K562 (cell line): Measurements from ENCODE around the gene PDRG1. TPM values are rescaled to one million over a fixed set of nuclear protein-coding genes. Genes with fewer than 3 reads are reported as not detected.

Experiments used
- ATAC-seq: fragments of 200-7000 bp; cut with Tn5 transposase; 3 replicates; pipeline ENCODE4 v1.9.1; 2020; ENCODE audit warnings: moderate library complexity
- BruUV-seq: library from RNA; stranded (reverse); fragments of 400-500 nt; replicated peaks from 2 replicates; lab custom pipeline; 2021; lab: Mats Ljungman, UMichigan
- CTCF ChIA-PET: fragments of 300-600 bp; formaldehyde crosslinking; extraction: SDS; loops from one replicate; lab custom pipeline; 2021; ENCODE audit warnings: low intra/inter-chr PET ratio; lab: Yijun Ruan, JAX
- POLR2A ChIA-PET: fragments of 300-600, 350-650 bp; sonication (Branson Sonifier 250); formaldehyde crosslinking; extraction: SDS; loops from one replicate; lab custom pipeline; 2021; ENCODE audit warnings: antibody characterized with exemption, inconsistent platforms; lab: Yijun Ruan, JAX
- DNase-seq, 4 experiments: peaks; one replicate each; pipeline versions ENCODE4 v3.0.0 to v3.0.0-alpha.2; 2011 to 2018; ENCODE audit warnings: low spot score in 3 of 4, mixed read lengths in 3 of 4; ENCODE audit errors: extremely low read depth in 1 of 4
- FAIRE-seq: peaks from 2 replicates; lab custom pipeline; 2011; peaks lifted over from hg19 to GRCh38; lab: Jason Lieb, UNC
- H2AFZ ChIP-seq: 2 replicates; pipeline ENCODE4 v1.6.0; 2011; ENCODE audit warnings: low read depth, low read length, control low read depth, inconsistent platforms
- H3K27ac ChIP-seq: fragments of 200-600 bp; 3 replicates; pipeline ENCODE4 v1.8.0; 2011; ENCODE audit warnings: low read depth, mild to moderate bottlenecking, control low read depth, inconsistent platforms, low read length, moderate library complexity, mixed read lengths; ENCODE audit errors: extremely low read depth
- H3K27me3 ChIP-seq, 2 experiments: fragments of 300-600 bp in 1 of 2; 2 replicates in 1 of 2; 3 replicates in 1 of 2; pipeline versions ENCODE4 v1.6.0 to v1.8.0; 2011; ENCODE audit warnings: inconsistent platforms in 2 of 2, low read length in 2 of 2, mild to moderate bottlenecking in 1 of 2, mixed read lengths in 1 of 2, moderate library complexity in 1 of 2; ENCODE audit not compliant: control insufficient read depth in 2 of 2, insufficient read depth in 2 of 2
- H3K36me3 ChIP-seq: fragments of 300-600 bp; 3 replicates; pipeline ENCODE4 v1.8.0; 2011; ENCODE audit warnings: mild to moderate bottlenecking, low read length, inconsistent platforms; ENCODE audit not compliant: control insufficient read depth, insufficient read depth
- H3K4me1 ChIP-seq, 2 experiments: fragments of 200-600 bp in 1 of 2; replicated peaks in 1 of 2; 2 replicates in 1 of 2; 3 replicates in 1 of 2; pipeline versions ENCODE4 v1.5.1 to v1.8.0; 2011; ENCODE audit warnings: inconsistent platforms in 2 of 2, low read length in 2 of 2, mild to moderate bottlenecking in 1 of 2, mixed read lengths in 1 of 2, moderate library complexity in 1 of 2; ENCODE audit not compliant: control insufficient read depth in 2 of 2, insufficient read depth in 2 of 2
- H3K4me2 ChIP-seq: 2 replicates; pipeline ENCODE4 v1.6.1; 2011; ENCODE audit warnings: low read length, control low read depth, inconsistent platforms, mixed read lengths; ENCODE audit not compliant: insufficient read depth
- H3K4me3 ChIP-seq: fragments of 200-600 bp; sonication (generic), shearing (Covaris generic); 2 replicates; pipeline ENCODE4 v1.5.1; 2016; ENCODE audit warnings: control low read depth, inconsistent platforms
- H3K79me2 ChIP-seq: fragments of 200-600 bp; 3 replicates; pipeline ENCODE4 v1.8.0; 2011; ENCODE audit warnings: low read length, inconsistent platforms; ENCODE audit not compliant: control insufficient read depth, insufficient read depth
- H3K9ac ChIP-seq, 2 experiments: 2 replicates each; pipeline versions ENCODE4 v1.6.0 to v1.6.1; 2011; ENCODE audit warnings: low read depth in 2 of 2, low read length in 2 of 2, control low read depth in 1 of 2, inconsistent platforms in 1 of 2, mild to moderate bottlenecking in 1 of 2, mixed read lengths in 1 of 2; ENCODE audit not compliant: insufficient read depth in 1 of 2
- H3K9me1 ChIP-seq: one replicate; pipeline ENCODE4 v1.6.0; 2011; ENCODE audit warnings: inconsistent platforms, mild to moderate bottlenecking, low read length, moderate library complexity; ENCODE audit not compliant: control insufficient read depth, insufficient read depth
- H3K9me3 ChIP-seq: replicated peaks from 2 replicates; pipeline ENCODE4 v1.5.1; 2011; ENCODE audit warnings: low read depth, low read length, inconsistent platforms; ENCODE audit not compliant: control insufficient read depth, insufficient read depth
- H4K20me1 ChIP-seq: replicated peaks from 2 replicates; pipeline ENCODE4 v1.6.1; 2011; ENCODE audit warnings: low read length, inconsistent platforms, mixed read lengths; ENCODE audit not compliant: control insufficient read depth, insufficient read depth
- C11orf30 ChIP-seq: fragments of 450-650 bp; IDR thresholded peaks from 2 replicates; pipeline ENCODE4 v1.6.1; 2016; ENCODE audit warnings: low read depth, mild to moderate bottlenecking
- DPF2 ChIP-seq: fragments of 450-650 bp; IDR thresholded peaks from 2 replicates; pipeline ENCODE4 v1.6.1; 2016
- ELF1 ChIP-seq: fragments of 200-800 bp; sonication (Bioruptor generic); IDR thresholded peaks from 2 replicates; pipeline ENCODE4 v1.6.1; 2016; ENCODE audit warnings: missing genetic modification characterization, missing compliant biosample characterization
- MAFF ChIP-seq: IDR thresholded peaks from 2 replicates; pipeline ENCODE4 v1.6.1; 2012; ENCODE audit warnings: low read length, improper control_type of control experiment
- MAFG ChIP-seq: fragments of 450-650 bp; conservative IDR thresholded peaks from 2 replicates; pipeline ENCODE4 v1.6.1; 2016; ENCODE audit warnings: missing genetic modification characterization, missing compliant biosample characterization
- MAFK ChIP-seq: IDR thresholded peaks from 2 replicates; pipeline ENCODE4 v1.6.1; 2011; ENCODE audit warnings: low read length, improper control_type of control experiment
- PHF21A ChIP-seq: fragments of 450-650 bp; IDR thresholded peaks from 2 replicates; pipeline ENCODE4 v1.6.1; 2017; ENCODE audit warnings: low read depth, borderline replicate concordance
- RBM15 ChIP-seq: fragments of 200-400 bp; formaldehyde crosslinking; IDR thresholded peaks from 2 replicates; pipeline ENCODE4 v1.6.1; 2018; ENCODE audit warnings: mild to moderate bottlenecking, low read length, moderate library complexity; ENCODE audit not compliant: insufficient read depth
- TRIM24 ChIP-seq, 2 experiments: fragments of 450-650 bp; IDR thresholded peaks; 2 replicates each; pipeline ENCODE4 v1.6.1; 2016
- ZBTB26 ChIP-seq: fragments of 450-650 bp; formaldehyde crosslinking; IDR thresholded peaks from 2 replicates; pipeline ENCODE4 v1.4.0; 2022; ENCODE audit warnings: missing genetic modification characterization
- ZNF316 ChIP-seq: fragments of 450-650 bp; IDR thresholded peaks from 2 replicates; pipeline ENCODE4 v1.6.1; 2016
- ZNF77 ChIP-seq: fragments of 250-450 bp; sonication (Bioruptor Pico); IDR thresholded peaks from 2 replicates; pipeline ENCODE4 v1.5.0; 2020
- WGBS: fragments of 100-300 bp; shearing (Covaris generic); methylation state at CpG from one replicate; pipeline ENCODE4 v1.1.6; 2016; ENCODE audit warnings: low coverage, mixed read lengths; ENCODE audit not compliant: insufficient coverage; ENCODE audit errors: missing lambda C conversion rate; 5-methylcytosine and 5-hydroxymethylcytosine counted together
- in situ Hi-C: fragments of 300-500 bp; cut with MboI; formaldehyde crosslinking; loops from 4 replicates; pipeline ENCODE4 v1.15.0; 2018; ENCODE audit warnings: inconsistent platforms, mixed read lengths
- intact Hi-C: fragments of 100-400 bp; cut with micrococcal nuclease; formaldehyde crosslinking; loops from 2 replicates; pipeline ENCODE4 v1.14.2; 2022
- polyA plus RNA-seq, 8 experiments: library from polyadenylated mRNA; depleted of rRNA in 4 of 8; stranded (reverse) in 5 of 8; unstranded in 3 of 8; fragments of >200 nt; fragmentation: Nextera tagmentation in 2 of 8; fragmentation: Illumina TruSeq in 1 of 8; extraction: Ambion mirVana in 2 of 8; extraction: Trizol in 1 of 8; gene quantifications; 2 replicates each; pipeline versions ENCODE4 v1.2.1 to v1.2.3, GENCODE V29; 2011 to 2014; ENCODE audit warnings: inconsistent platforms in 1 of 8, missing spikeins in 1 of 8
- total RNA-seq, 7 experiments: library from RNA; depleted of rRNA in 6 of 7; stranded (reverse); fragments of >200 nt in 6 of 7; fragmentation: Illumina TruSeq in 2 of 7; extraction: Trizol in 2 of 7; gene quantifications; 2 replicates each; pipeline versions ENCODE4 v1.2.1 to v1.2.3, GENCODE V29; 2011 to 2021; ENCODE audit warnings: low replicate concordance in 1 of 7

PDRG1 gene
- total and polyA plus RNA-seq, 9 of the 15 experiments (the other 6 are each of a cell fraction or from before 2014, with no cell fraction given) = 12.6 to 58.6 (median 26.1) TPM

- TF ChIP-seq DPF2 = peak; percentile 52; the same call in 1 of the 2 replicates
- 0 out of 4 replicates have a peak, but pooled peaks of 1 of the 2 experiments have one; percentile 15 for TF ChIP-seq TRIM24 (IDR thresholded peaks at IDR 0.05)
- TF ChIP-seq PHF21A = peak; percentile 91
Measured at GRCh38 chr20:31929631-31930030, 22.2 kb downstream of the PDRG1 start (continued).

- intact Hi-C loops = loop anchor here (2.0 kb wide), 1 partner anchor 23 kb away; no protein-coding TSS in a partner anchor
- 5% methylated on average over 8 of the region's 8 CpGs for WGBS
- CTCF ChIA-PET = no interaction called here
- H3K27me3 ChIP-seq = peaks cover 8 to 29% of the 10 kb centered on the region in 2 experiments; a peak in 3 of 5 replicates
- H3K9me1 ChIP-seq = no peaks in the 10 kb centered on the region
- no peak overlapping the region for H3K27ac ChIP-seq
- H3K9me3 ChIP-seq = no peaks in the 10 kb centered on the region
- BruUV-seq = no TSS peak
- H4K20me1 ChIP-seq = peaks cover 14% of the 10 kb centered on the region; the same call in 1 of the 2 replicates
- H3K79me2 ChIP-seq = no peaks in the 10 kb centered on the region
- no peak overlapping the region for H2AFZ ChIP-seq
- no peak overlapping the region for H3K4me3 ChIP-seq
- in situ Hi-C loops = no loop called here
- H3K36me3 ChIP-seq = no peaks in the 10 kb centered on the region
- TF ChIP-seq MAFG (peak; percentile 91), ZNF316 (peak; percentile 97), MAFK (peak; percentile 97), ZNF77 (CRISPR knock-in tag) (no peak), ELF1 (tag) (no peak), C11orf30 (peak; percentile 90), MAFF (peak; percentile 96), RBM15 (no peak), ZBTB26 (CRISPR knock-in tag) (no peak)
- FAIRE-seq = no peak
- H3K9ac ChIP-seq = no peak overlapping the region
- ATAC-seq = no peak
- no peak for DNase-seq
- 0 out of 5 replicates have a peak, but pooled peaks cover 0 to 4% of the 10 kb centered on the region in 2 experiments for H3K4me1 ChIP-seq
- POLR2A ChIA-PET = no interaction called here
- H3K4me2 ChIP-seq = no peak overlapping the region
Measured at GRCh38 chr20:31927627-31928159, 24.2 kb downstream of the PDRG1 start.
